GM18861 (cell line): ENCODE measurements around the gene GRK5.

Experiments used
- ATAC-seq: cut with Tn5 transposase; IDR thresholded peaks from one replicate; pipeline ENCODE4 v1.9.1; 2021; ENCODE audit not compliant: unreplicated experiment

The GRK5 gene

DNA sequence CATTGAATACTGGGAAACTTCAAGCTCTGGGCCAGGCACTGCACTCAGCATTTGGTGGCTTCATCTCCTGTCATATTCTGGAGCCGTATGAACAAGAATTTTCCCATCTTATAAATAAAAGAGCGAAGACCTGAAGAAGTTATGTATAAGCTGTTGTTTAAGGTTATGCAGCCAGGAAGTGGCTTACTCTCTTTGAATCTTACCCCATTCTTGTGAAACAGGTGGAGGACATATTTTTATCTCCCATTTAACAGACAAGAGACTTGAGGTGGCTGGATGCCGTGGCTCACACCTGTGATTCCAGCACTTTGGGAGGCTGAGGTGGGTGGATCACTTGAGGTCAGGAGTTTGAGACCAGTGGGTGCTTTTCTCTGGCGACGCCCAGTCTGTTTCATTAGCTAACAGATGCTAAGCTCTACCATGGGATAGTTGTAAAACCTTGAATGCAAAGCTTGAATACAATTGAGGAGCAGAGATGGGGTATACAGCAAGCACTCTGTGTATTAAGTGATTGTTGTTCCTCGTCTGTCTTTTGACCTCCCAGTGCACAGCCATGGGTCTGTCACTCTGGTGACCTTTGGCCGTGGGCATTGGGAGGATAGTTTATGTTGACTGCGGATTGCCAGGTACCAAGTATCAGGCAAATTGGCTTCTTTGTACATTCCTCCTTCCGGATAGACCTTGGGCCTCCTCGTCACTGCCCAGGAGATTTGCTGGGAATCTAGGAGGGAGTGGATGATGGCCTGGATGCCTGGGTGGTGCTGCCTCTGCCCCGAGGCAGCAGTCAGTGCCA lies 85.8 kb downstream of the GRK5 start:
- ATAC-seq = no peak

- ATAC-seq = no peak
Observed at GRCh38 chr10:119296703-119297102, 89.3 kb downstream of the GRK5 start.

DNA sequence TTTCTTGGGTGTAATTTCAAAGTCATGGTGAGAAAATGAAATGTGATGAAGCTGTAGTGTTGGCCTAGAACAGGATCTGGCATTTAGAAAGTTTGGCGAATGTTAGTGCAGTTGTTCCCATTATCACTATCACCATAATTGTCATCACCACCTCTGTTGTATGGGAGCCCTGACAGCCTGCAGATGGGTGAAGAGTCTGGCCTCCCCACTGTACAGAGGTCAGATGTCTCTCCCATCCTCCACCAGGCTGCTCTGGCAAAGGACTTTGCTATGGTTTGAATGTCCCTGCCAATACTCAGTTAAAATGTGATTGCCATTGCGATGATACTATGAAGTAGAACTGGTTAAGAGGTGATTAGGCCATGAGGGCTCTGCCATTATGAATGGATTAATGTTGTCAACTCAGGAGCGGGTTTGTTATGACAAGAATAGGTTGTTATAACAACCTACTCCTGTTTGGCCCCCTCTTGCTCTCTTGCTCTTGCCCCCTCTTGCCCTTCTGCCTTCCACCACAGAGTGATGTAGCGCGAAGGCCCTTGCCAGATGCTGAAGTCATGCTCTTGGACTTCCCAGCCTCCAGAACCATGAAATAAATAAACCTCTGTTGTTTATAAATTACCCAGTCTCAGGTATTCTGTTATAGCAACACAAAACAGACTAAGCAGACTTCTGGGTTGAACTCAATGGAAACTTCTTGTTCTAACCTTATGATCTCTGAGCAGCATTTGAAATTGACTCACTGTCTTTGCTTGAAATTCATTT lies 90.0 kb downstream of the GRK5 start:
- no peak for ATAC-seq

DNA sequence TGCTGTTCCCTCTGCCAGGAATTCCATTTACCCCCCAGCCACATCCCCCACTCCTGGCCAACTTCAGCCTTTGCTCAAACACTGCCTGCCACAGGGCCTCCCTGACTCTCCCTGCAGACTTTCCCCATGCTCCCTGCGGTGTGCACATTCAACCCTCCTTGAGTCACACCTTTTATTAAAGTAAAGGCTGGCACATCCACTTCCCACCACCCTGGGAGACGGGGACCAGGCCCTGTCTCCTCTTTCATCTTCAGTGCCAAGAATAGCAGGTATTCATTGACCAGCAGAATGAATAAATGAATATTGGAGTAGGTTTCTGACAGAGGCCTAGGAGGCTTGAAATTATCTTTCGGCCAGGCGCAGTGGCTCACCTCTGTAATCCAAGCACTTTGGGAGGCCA lies 91.4 kb downstream of the GRK5 start:
- no peak for ATAC-seq

DNA sequence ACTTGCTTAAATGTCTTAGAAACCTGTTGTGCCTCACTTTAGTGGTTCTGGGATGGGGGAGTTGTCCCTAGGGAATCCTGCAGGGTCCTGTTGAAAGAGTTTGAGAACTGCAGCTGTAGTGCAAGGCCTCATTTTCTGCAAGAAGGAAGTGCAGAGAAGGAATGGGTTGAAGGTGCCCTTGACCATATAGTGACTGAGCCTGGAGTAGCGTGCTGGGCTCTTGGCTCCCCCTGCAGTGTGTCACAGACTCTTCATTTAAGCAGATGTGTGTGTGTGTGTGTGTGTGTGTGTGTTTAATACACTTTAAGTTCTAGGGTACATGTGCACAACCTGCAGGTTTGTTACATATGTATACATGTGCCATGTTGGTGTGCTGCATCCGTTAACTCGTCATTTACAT lies 92.2 kb downstream of the GRK5 start:
- no peak for ATAC-seq

GRCh38 chr10:119301397-119301796 lies 94.0 kb downstream of the GRK5 start:
- ATAC-seq = no peak

- ATAC-seq = no peak
Observed at GRCh38 chr10:119302172-119302571, 94.8 kb downstream of the GRK5 start.

DNA sequence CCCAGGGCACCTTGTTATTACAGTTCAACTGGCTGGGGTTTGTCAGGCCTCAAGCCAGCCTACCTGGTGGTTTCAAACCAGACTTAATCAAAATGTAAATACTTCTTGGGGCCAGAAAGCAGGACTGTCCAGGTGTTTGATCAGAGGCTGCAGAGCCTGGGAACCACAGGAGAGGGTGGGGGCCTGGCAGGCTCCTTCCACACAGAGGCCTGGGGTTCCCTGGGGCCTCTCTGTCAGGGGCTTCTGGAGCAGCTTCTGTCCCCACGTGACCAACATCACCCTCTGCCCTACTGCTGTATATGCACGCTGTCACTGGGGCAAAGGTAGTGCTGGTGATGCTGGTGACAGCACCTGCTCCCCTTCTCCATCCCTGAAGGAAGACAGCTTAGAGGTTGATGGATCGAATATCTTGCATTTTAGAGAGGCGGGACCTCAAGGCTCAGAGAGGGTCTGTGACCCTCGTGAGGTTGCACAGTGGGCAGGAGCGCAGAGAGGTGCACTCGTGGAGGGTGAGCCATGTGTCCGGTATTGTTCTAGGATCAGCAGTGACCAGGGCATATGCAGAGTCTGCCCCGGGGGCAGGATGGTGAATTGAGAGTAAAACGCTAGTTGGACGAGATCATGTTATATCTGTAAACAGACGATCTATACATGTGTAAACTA lies 95.4 kb downstream of the GRK5 start:
- ATAC-seq = no peak

DNA sequence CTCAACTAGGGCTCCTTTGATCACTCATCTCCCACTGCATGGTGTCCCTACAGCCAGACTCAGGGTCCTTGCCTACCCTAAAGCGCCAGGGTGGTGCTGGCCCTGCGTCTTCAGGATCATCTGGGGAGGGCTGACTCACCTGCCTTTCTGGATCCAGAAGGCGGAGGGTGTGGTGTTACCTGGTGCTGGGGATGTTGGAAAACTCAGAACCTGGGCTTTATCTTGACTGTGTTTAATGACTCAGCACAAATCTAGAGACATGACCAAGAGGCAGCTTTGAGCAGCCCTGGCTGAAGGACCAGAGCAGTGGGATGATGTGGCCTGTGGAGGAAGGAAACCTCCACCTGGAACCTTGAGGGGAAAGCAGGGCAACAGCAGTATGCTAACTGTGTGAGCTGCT lies 96.5 kb downstream of the GRK5 start:
- ATAC-seq = no peak

GRCh38 chr10:119304541-119304940 lies 97.2 kb downstream of the GRK5 start:
- no peak for ATAC-seq

DNA sequence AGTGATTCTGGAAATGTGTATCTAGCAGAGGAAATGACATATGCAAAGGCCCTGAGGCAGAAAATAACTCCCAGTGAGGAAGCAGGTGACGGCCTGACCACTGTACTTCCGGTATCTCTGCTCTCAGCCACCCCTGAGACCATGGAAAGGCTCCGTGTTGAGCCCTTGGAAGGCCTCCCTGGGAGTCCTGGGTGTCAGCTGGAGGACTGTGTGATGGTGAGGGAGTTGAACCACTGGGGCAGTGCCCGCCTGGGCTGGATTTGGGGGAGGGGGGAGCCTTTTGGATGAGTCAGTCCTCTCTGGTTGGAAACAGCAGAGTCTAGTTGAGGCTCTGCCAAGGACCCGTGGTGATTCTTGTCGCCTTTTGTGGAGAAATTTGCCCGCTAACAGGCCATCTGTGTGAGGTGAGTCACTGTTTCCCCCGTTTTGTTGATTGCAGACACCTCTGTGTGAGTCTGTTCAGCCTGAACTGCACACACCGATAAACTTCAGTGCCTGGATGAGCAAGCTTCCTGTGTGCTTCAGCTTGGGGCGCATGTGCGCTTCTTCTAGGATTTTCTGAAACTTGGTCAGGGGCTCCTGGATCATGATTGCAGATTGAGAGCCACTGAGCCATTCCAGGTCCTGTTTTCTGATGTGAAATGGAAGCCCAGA lies 98.6 kb downstream of the GRK5 start:
- ATAC-seq = peak; percentile 66

GRCh38 chr10:119306514-119306951 lies 99.2 kb downstream of the GRK5 start:
- peak; percentile 65 for ATAC-seq

DNA sequence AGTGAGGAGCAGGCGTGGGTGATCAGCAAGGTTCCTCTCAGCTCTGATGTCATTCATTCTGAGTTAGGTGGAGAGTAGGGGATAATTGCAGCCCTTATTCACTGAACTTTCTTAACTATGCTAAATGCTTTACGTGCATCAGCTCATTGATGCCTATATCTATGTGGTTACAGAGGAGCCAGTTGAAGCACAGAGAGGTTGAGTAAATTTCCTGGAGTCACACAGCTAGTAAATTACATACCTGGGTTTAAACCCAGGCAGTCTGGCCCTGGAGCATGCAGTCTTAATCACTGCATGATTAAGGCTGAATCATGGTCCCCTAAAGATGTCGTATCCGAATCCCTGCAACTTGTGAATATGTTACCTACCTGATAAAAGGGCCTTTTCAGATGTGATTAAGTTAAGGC lies 99.6 kb downstream of the GRK5 start:
- ATAC-seq = no peak

DNA sequence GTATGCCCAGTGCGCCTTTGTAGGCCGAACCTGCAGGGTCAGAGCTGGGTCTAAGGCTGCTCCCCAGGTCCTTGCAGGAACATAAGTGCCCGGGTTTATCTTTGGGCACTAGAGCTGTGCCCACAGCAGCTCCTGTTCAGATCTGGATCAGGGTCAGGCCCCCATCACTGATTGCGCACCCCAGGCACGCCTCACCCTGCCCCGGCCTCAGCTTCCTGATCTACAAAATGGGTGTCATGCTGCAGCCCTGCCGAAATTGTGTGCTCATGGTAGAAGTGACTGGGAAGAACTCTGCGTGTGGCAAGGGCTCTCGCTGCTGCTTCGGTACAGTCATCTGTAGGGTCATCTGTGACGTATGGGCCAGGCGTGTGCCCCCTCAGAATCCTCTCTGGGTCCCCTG lies 100.7 kb downstream of the GRK5 start:
- no peak for ATAC-seq

- no peak for ATAC-seq
Observed at GRCh38 chr10:119308551-119309422, 101.4 kb downstream of the GRK5 start.

DNA sequence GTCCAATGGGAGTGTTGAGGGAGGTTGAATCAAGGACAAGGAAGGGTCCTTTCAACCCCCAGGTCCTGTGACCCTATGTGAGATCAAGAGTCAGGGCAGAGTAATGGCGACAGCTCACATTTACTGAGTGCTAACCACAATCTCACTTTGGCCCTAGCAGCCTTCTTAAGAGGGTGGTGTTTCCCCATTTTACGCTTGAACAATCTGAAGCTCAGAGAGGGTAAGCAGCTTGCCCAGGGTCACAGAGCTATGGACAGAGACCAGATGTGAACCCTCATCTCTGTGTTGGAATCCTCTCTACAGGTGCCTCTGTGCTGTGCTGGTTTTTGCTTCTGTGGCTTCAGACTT lies 102.0 kb downstream of the GRK5 start:
- peak; percentile 18 for ATAC-seq

- no peak for ATAC-seq
Observed at GRCh38 chr10:119310806-119311205, 103.4 kb downstream of the GRK5 start.

DNA sequence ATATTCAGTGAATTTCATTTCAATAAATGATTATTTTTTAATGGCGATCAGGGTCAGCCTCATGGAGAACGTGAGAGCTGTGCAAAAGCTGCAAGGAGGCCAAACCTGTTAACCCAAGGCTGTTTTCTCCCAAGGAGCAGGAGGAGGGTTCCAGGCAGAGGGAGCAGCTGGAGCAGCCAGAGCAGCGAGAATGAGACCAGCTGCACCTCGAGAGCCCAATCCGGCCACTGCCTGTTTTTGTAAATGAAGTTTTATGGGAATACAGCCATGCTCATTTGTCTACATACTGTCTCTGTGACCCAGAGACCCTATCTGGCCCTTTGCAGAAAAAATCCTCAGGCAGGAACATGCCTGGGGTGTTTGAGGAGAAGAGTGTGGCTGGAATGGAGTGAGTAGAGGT lies 104.9 kb downstream of the GRK5 start:
- ATAC-seq = no peak

DNA sequence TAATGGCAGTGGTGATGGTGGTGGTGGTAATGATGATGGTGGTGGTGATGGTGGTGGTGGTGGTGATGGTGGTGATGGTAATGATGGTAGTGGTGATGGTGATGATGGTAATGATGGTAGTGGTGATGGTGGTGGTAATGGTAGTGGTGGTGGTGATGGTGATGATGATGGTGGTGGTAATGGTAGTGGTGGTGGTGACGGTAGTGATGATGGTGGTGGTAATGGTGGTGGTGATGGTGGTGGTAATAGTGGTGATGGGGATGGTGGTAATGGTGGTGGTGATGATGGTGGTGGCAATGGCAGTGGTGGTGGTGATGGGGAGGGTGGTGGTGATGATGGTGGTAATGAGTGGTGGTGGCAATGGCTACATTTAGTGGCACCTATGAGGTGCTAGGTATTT lies 105.7 kb downstream of the GRK5 start:
- no peak for ATAC-seq

DNA sequence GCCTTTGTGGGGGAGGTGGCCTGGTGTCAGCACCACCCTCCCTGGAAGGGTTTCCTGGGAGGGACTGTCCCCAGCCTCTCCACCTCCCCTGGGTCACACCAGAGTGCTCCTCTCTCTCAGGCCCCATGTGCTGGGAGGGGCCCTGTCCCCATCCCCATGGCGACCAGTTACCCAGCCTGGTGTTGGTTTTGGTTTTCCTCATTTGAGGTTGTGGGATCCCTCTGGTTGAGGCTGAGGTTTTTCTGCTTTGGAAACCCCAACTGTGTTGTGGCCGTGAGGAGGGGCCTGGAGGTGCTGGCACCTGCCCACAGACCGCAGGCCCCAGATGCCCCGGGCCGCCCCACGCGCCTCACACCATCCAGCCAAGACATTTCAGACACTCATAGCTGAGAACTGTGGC lies 106.3 kb downstream of the GRK5 start:
- peak; percentile 64 for ATAC-seq

DNA sequence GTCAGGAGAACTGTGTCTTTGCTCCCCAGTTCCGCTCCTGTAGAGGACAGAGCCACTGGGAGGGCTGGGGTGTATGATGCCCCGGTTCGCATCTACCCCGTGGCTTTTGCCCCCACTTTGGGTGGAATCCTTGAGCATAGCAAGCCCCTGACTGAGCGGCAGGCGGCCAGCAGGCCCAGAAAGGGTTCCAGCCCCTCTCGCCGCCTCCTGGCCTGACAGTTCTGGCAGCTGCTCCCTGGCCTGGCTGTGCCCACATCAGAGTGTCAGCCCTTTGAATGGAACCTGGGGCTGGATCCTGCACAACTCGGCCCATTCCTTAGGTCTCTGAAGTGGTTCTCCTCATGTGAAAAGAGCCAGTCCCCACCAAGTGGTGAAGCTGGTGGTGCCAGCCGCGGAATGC lies 106.7 kb downstream of the GRK5 start:
- no peak for ATAC-seq
